ENCODE data around the gene HACD2. TPM values are rescaled to one million over a fixed set of nuclear protein-coding genes. Genes with fewer than 3 reads are reported as not detected.

The HACD2 gene
- total RNA-seq, 3 donors from 2014 or later (not counting 1 experiment from before 2014, with no cell fraction given) = 16.1 to 34.1 (median 24.6) TPM

- TF ChIP-seq CTCF (IDR thresholded peaks at IDR 0.05) = no peak
- H3K27me3 Mint-ChIP-seq (ENCODE audit: low read depth in 2 of 2) = peaks cover 0 to 4% of the 10 kb centered on the region in 2 donors
- DNase-seq (no peak), ATAC-seq (no peak)
- H3K4me3 Mint-ChIP-seq = no peak overlapping the region
- Histone ChIP-seq H3K4me3 (ENCODE audit: low read length) (no peak overlapping the region), H3K4me1 (ENCODE audit: control insufficient read depth, insufficient read depth, low read length) (no peaks in the 10 kb centered on the region), H3K36me3 (ENCODE audit: control insufficient read depth, insufficient read depth, low read length) (no peaks in the 10 kb centered on the region), H3K27me3 (ENCODE audit: control insufficient read depth, insufficient read depth, low read length) (no peaks in the 10 kb centered on the region), H3K27ac (ENCODE audit: low read length) (no peak overlapping the region), H3K9me3 (ENCODE audit: control insufficient read depth, insufficient read depth, low read length) (no peaks in the 10 kb centered on the region)
- H3K27ac Mint-ChIP-seq = no peak overlapping the region
- intact Hi-C loops (cut with micrococcal nuclease) = no loop called here
- 75% methylated on average over 6 of the region's 6 CpGs for WGBS (ENCODE audit: insufficient coverage)
- no peaks in the 10 kb centered on the region for H3K36me3 Mint-ChIP-seq
- no peaks in the 10 kb centered on the region for H3K4me1 Mint-ChIP-seq
- no peaks in the 10 kb centered on the region for H3K9me3 Mint-ChIP-seq
Observed at GRCh38 chr3:123632161-123632655, 47.4 kb upstream of the HACD2 start.

DNA sequence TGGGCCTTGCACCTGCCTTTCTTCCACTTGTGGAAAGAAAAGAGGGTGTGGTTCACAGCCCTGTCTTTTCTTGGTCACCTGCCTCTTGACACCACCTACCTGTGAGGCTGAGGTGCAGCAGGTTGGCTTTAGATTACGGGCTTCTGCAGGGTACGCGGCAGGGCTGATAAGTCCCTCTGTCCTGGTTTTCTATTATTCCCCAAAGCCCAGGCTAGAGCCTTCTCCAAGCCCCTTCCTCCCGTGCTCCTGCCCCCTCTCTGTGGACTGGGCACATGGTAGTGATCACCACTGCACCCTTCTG is 44.8 kb upstream of the HACD2 start:
- H3K4me1 ChIP-seq (ENCODE audit: control insufficient read depth, insufficient read depth, low read length) = no peaks in the 10 kb centered on the region
- H3K9me3 Mint-ChIP-seq = no peaks in the 10 kb centered on the region
- H3K9me3 ChIP-seq (ENCODE audit: control insufficient read depth, insufficient read depth, low read length) = no peaks in the 10 kb centered on the region
- no peaks in the 10 kb centered on the region for H3K36me3 ChIP-seq (ENCODE audit: control insufficient read depth, insufficient read depth, low read length)
- no peak overlapping the region for H3K4me3 ChIP-seq (ENCODE audit: low read length)
- WGBS (ENCODE audit: insufficient coverage) = 100% methylated on average over 4 of the region's 4 CpGs
- no peaks in the 10 kb centered on the region for H3K4me1 Mint-ChIP-seq
- H3K27ac ChIP-seq (ENCODE audit: low read length) = no peak overlapping the region
- DNase-seq (no peak), ATAC-seq (no peak)
- TF ChIP-seq CTCF (IDR thresholded peaks at IDR 0.05) = no peak
- H3K27ac Mint-ChIP-seq = no peak overlapping the region
- intact Hi-C loops (cut with micrococcal nuclease) = no loop called here
- H3K27me3 ChIP-seq (ENCODE audit: control insufficient read depth, insufficient read depth, low read length) = no peaks in the 10 kb centered on the region
- H3K4me3 Mint-ChIP-seq = no peak overlapping the region
- peaks cover 0 to 4% of the 10 kb centered on the region in 2 donors for H3K27me3 Mint-ChIP-seq (ENCODE audit: low read depth in 2 of 2)
- no peaks in the 10 kb centered on the region for H3K36me3 Mint-ChIP-seq

DNA sequence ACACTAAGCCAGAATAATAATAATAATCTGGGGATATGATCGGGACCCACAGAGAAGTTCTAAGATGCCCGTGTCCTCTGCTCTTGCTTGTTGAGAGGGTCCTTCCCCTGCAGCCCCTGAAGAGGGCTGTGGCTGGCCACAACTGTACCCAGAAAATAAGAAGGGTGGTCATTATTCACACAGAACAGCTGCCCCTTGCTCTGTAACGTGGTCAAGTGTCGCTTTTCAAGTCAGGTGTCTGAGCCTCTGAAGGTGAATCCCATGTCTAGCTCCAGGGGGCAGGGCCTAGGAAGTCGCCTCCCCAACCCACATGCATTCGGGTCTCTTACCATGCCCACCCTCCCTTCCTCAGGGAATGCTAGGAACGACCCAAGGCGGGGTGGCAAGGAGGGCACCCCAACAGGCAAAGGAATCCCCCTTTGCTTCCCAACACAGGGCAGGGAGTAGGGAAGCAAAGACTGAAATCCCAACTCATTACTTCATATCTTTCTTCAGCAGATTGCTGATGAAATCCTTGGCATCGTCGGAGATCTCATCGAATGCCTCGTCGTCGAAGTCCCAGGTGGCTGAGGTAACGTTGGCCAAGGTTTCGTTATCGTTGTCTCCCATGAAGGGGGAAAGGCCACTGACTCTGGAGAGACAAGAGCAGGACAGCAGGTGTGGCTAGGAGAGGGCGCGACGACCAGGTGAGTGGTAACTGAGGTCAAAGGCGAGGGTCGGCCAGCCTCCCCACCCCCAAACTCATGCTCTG is 44.3 kb upstream of the HACD2 start:
- no peaks in the 10 kb centered on the region for H3K9me3 Mint-ChIP-seq
- Histone ChIP-seq H3K4me3 (ENCODE audit: low read length) (no peak overlapping the region), H3K4me1 (ENCODE audit: control insufficient read depth, insufficient read depth, low read length) (no peaks in the 10 kb centered on the region), H3K27ac (ENCODE audit: low read length) (no peak overlapping the region), H3K27me3 (ENCODE audit: control insufficient read depth, insufficient read depth, low read length) (no peaks in the 10 kb centered on the region), H3K9me3 (ENCODE audit: control insufficient read depth, insufficient read depth, low read length) (no peaks in the 10 kb centered on the region), H3K36me3 (ENCODE audit: control insufficient read depth, insufficient read depth, low read length) (no peaks in the 10 kb centered on the region)
- no peak overlapping the region for H3K27ac Mint-ChIP-seq
- peaks cover 0 to 4% of the 10 kb centered on the region in 2 donors for H3K27me3 Mint-ChIP-seq (ENCODE audit: low read depth in 2 of 2)
- no peak for ATAC-seq
- intact Hi-C loops (cut with micrococcal nuclease) = no loop called here
- 93% methylated on average over 22 of the region's 22 CpGs for WGBS (ENCODE audit: insufficient coverage)
- TF ChIP-seq CTCF (IDR thresholded peaks at IDR 0.05) = no peak
- DNase-seq = no peak
- H3K4me3 Mint-ChIP-seq = no peak overlapping the region
- H3K4me1 Mint-ChIP-seq = no peaks in the 10 kb centered on the region
- H3K36me3 Mint-ChIP-seq = no peaks in the 10 kb centered on the region

All from natural killer cell (primary cell).